Measurements from ENCODE around the gene MACIR. TPM values are rescaled to one million over a fixed set of nuclear protein-coding genes. Genes with fewer than 3 reads are reported as not detected.

Gene MACIR
- total RNA-seq, 1 donor from 2014 or later: 10.8 TPM

DNA sequence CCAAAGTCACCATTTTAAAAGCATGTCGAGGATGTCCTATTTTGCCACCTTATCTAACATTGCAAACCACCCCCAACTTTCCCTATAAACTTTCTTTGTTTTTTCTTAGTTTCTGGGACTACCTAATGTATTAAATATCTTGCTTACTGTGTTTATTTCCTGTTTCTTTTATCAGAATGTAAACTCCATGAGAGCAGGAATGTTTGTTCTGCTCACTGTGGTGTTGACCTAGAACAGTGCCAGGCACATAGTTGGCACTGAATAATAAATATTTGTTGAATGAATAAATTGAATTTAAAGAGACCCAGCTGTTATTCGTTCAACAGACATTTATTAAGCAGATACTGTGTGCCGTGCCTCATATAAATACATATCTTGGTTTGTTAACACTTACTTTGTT, 35.2 kb downstream of the MACIR start:
- Mint-ChIP-seq H3K9me3 (ENCODE audit: low read depth) (no peaks in the 10 kb centered on the region), H3K27me3 (no peaks in the 10 kb centered on the region), H3K27ac (no peak overlapping the region), H3K4me3 (ENCODE audit: low read depth) (no peak overlapping the region), H3K36me3 (ENCODE audit: insufficient read depth) (no peaks in the 10 kb centered on the region), H3K4me1 (ENCODE audit: low read depth) (no peaks in the 10 kb centered on the region)
- no peak for DNase-seq (ENCODE audit: low spot score, unreplicated experiment)
- TF ChIP-seq, protein P1, sequence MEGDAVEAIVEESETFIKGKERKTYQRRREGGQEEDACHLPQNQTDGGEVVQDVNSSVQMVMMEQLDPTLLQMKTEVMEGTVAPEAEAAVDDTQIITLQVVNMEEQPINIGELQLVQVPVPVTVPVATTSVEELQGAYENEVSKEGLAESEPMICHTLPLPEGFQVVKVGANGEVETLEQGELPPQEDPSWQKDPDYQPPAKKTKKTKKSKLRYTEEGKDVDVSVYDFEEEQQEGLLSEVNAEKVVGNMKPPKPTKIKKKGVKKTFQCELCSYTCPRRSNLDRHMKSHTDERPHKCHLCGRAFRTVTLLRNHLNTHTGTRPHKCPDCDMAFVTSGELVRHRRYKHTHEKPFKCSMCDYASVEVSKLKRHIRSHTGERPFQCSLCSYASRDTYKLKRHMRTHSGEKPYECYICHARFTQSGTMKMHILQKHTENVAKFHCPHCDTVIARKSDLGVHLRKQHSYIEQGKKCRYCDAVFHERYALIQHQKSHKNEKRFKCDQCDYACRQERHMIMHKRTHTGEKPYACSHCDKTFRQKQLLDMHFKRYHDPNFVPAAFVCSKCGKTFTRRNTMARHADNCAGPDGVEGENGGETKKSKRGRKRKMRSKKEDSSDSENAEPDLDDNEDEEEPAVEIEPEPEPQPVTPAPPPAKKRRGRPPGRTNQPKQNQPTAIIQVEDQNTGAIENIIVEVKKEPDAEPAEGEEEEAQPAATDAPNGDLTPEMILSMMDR (IDR thresholded peaks at IDR 0.05; ENCODE audit: unreplicated experiment): no peak

DNA sequence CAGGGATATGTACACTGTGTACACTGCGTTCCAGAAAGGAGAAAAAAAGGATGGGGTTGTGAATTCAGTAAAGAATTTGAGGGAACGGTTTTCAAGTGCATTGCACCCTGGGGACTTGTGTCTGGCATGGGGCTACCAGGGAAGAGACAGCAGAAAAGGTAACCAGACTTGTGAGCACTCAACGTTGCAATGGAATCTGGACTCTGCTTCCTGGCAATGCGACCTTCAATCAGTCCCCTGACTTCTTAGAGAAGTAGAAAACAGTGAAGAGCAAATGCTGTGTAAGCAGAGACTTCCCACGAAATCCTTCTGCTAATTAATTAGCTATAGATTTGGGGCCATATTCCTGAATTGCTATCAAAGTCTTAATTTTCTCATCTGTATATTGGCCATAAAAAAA, 36.3 kb downstream of the MACIR start:
- no peaks in the 10 kb centered on the region for H3K36me3 Mint-ChIP-seq (ENCODE audit: insufficient read depth)
- H3K27ac Mint-ChIP-seq: no peak overlapping the region
- TF ChIP-seq, protein P1 (IDR thresholded peaks at IDR 0.05; ENCODE audit: unreplicated experiment): no peak
- DNase-seq (ENCODE audit: low spot score, unreplicated experiment): no peak
- no peaks in the 10 kb centered on the region for H3K9me3 Mint-ChIP-seq (ENCODE audit: low read depth)
- H3K27me3 Mint-ChIP-seq: no peaks in the 10 kb centered on the region
- H3K4me1 Mint-ChIP-seq (ENCODE audit: low read depth): no peaks in the 10 kb centered on the region
- no peak overlapping the region for H3K4me3 Mint-ChIP-seq (ENCODE audit: low read depth)

DNA sequence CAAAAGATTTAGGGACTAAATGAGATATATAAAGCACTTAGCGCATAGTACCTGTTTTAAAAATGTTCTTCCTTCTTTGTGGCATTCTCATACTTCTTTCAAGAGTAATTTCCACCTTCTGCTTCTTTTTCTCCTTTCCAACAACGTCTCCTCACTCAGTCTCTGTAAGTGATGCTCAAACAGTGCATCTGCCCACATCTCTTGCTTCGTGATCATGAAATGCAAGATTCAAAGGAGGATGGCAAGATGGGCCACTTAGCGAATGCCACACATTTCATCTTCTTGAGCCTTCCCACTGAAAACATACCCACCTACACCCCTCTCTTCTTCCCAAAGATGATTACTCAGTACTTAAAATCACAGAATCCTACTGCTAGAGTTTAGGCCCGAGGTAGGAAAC, 36.9 kb downstream of the MACIR start:
- Mint-ChIP-seq H3K27ac (no peak overlapping the region), H3K9me3 (ENCODE audit: low read depth) (no peaks in the 10 kb centered on the region)

DNA sequence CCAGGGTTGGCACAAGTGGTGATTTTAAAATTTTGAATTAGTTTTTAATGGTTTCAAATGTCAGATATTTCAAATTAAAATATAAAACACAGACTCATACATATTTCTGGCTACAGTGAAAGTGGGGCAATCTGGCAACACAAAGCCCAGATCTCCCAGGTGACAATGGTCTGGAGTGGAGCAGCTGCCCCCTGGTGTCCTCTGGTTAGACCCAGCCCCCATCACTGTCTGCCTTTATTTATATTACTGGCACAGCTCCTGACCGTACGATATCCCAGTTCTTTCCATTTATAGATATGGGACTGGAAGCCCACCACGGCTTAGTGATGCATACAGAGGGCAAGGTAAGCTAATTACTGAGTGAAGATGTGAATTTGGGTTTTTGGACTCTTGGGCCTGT, 37.3 kb downstream of the MACIR start:
- no peak for DNase-seq (ENCODE audit: low spot score, unreplicated experiment)
- no peaks in the 10 kb centered on the region for H3K9me3 Mint-ChIP-seq (ENCODE audit: low read depth)
- no peak overlapping the region for H3K4me3 Mint-ChIP-seq (ENCODE audit: low read depth)
- no peaks in the 10 kb centered on the region for H3K27me3 Mint-ChIP-seq
- H3K27ac Mint-ChIP-seq: no peak overlapping the region
- H3K4me1 Mint-ChIP-seq (ENCODE audit: low read depth): no peaks in the 10 kb centered on the region
- no peaks in the 10 kb centered on the region for H3K36me3 Mint-ChIP-seq (ENCODE audit: insufficient read depth)
- TF ChIP-seq, protein P1 (IDR thresholded peaks at IDR 0.05; ENCODE audit: unreplicated experiment): no peak

More for the DNA sequence above, 36.9 kb downstream of the MACIR start:
- DNase-seq (ENCODE audit: low spot score, unreplicated experiment): no peak
- no peaks in the 10 kb centered on the region for H3K36me3 Mint-ChIP-seq (ENCODE audit: insufficient read depth)
- H3K4me1 Mint-ChIP-seq (ENCODE audit: low read depth): no peaks in the 10 kb centered on the region
- H3K27me3 Mint-ChIP-seq: no peaks in the 10 kb centered on the region
- H3K4me3 Mint-ChIP-seq (ENCODE audit: low read depth): no peak overlapping the region
- TF ChIP-seq, protein P1 (IDR thresholded peaks at IDR 0.05; ENCODE audit: unreplicated experiment): no peak

DNA sequence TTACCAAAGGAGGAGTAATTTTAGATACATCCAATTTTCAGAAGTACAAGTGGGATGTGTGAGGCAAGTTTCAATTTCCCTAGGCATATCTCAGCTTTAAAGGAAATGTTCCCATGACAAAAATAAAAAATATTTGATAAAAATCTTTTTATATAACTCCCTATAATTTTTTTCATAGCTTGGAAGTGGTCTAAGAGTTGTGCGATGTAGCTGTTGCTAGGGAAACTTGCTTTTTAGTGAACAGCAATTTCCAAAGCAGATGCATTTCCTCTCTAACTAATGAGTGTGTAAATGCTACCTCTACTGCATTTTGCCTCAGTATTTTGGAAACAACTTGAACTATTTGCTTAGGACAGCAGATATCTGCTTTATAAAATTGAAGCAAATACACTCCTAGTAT, 39.6 kb downstream of the MACIR start:
- TF ChIP-seq, protein P1 (IDR thresholded peaks at IDR 0.05; ENCODE audit: unreplicated experiment): no peak
- H3K36me3 Mint-ChIP-seq (ENCODE audit: insufficient read depth): no peaks in the 10 kb centered on the region
- no peak for DNase-seq (ENCODE audit: low spot score, unreplicated experiment)
- no peak overlapping the region for H3K4me3 Mint-ChIP-seq (ENCODE audit: low read depth)
- no peaks in the 10 kb centered on the region for H3K27me3 Mint-ChIP-seq
- no peaks in the 10 kb centered on the region for H3K4me1 Mint-ChIP-seq (ENCODE audit: low read depth)
- no peak overlapping the region for H3K27ac Mint-ChIP-seq
- no peaks in the 10 kb centered on the region for H3K9me3 Mint-ChIP-seq (ENCODE audit: low read depth)

Measured in progenitor cell of endocrine pancreas (in vitro differentiated cells).